SK-N-SH treated with all-trans-retinoic acid at 6 μM for 48 hours (cell line): ENCODE measurements around the gene RTCB.

Experiments
- ATAC-seq: fragments of 200-7000 bp; cut with Tn5 transposase; 3 replicates; pipeline ENCODE4 v1.9.1; 2020; ENCODE audit warnings: mild to moderate bottlenecking, moderate library complexity
- ARNTL ChIP-seq: fragments of 450-650 bp; formaldehyde crosslinking; IDR thresholded peaks from 2 replicates; pipeline ENCODE4 v1.5.0; 2020; ENCODE audit warnings: low read depth, mild to moderate bottlenecking, moderate library complexity, borderline replicate concordance
- BACH2 ChIP-seq: fragments of 250-450 bp; sonication (Bioruptor Pico); IDR thresholded peaks from 2 replicates; pipeline ENCODE4 v1.9.0; 2021; ENCODE audit warnings: mild to moderate bottlenecking, borderline replicate concordance
- CSDC2 ChIP-seq: fragments of 250-450 bp; sonication (Bioruptor Pico); IDR thresholded peaks from 2 replicates; pipeline ENCODE4 v1.5.0; 2020; ENCODE audit warnings: mild to moderate bottlenecking, moderate library complexity
- ESRRG ChIP-seq: fragments of 250-450 bp; sonication (Bioruptor Pico); IDR thresholded peaks from 2 replicates; pipeline ENCODE4 v1.6.1; 2021; ENCODE audit warnings: mild to moderate bottlenecking
- GLIS3 ChIP-seq: fragments of 250-450 bp; sonication (Bioruptor Pico); IDR thresholded peaks from 2 replicates; pipeline ENCODE4 v1.5.0; 2020; ENCODE audit warnings: mild to moderate bottlenecking, moderate library complexity
- ISL1 ChIP-seq: fragments of 250-450 bp; sonication (Bioruptor Pico); IDR thresholded peaks from 2 replicates; pipeline ENCODE4 v2.1.2; 2022; ENCODE audit warnings: mild to moderate bottlenecking, moderate library complexity
- OSR1 ChIP-seq: fragments of 250-450 bp; sonication (Bioruptor Pico); IDR thresholded peaks from 2 replicates; pipeline ENCODE4 v1.8.0; 2022; ENCODE audit warnings: moderate library complexity, mild to moderate bottlenecking, inconsistent platforms
- PATZ1 ChIP-seq: fragments of 250-450 bp; sonication (Bioruptor Pico); IDR thresholded peaks from 2 replicates; pipeline ENCODE4 v1.8.0; 2020; ENCODE audit warnings: mild to moderate bottlenecking, moderate library complexity, borderline replicate concordance
- PPARA ChIP-seq: fragments of 250-450 bp; sonication (Bioruptor Pico); IDR thresholded peaks from 2 replicates; pipeline ENCODE4 v1.5.0; 2020; ENCODE audit warnings: mild to moderate bottlenecking, borderline replicate concordance
- RARB ChIP-seq: fragments of 250-450 bp; sonication (Bioruptor Pico); IDR thresholded peaks from 2 replicates; pipeline ENCODE4 v1.8.0; 2021; ENCODE audit warnings: mild to moderate bottlenecking, moderate library complexity
- SNAI2 ChIP-seq: fragments of 250-450 bp; sonication (Bioruptor Pico); IDR thresholded peaks from 2 replicates; pipeline ENCODE4 v1.5.0; 2020; ENCODE audit warnings: mild to moderate bottlenecking, moderate library complexity
- TCF4 ChIP-seq: fragments of 250-450 bp; sonication (Bioruptor Pico); IDR thresholded peaks from 2 replicates; pipeline ENCODE4 v1.8.0; 2021; ENCODE audit warnings: mild to moderate bottlenecking, moderate library complexity, borderline replicate concordance
- TOX ChIP-seq: fragments of 250-450 bp; sonication (Bioruptor Pico); IDR thresholded peaks from 2 replicates; pipeline ENCODE4 v1.8.0; 2021; ENCODE audit warnings: mild to moderate bottlenecking, moderate library complexity, borderline replicate concordance
- ZC3H10 ChIP-seq: fragments of 250-450 bp; sonication (Bioruptor Pico); IDR thresholded peaks from 2 replicates; pipeline ENCODE4 v1.5.1; 2021; ENCODE audit warnings: mild to moderate bottlenecking, moderate library complexity
- ZNF565 ChIP-seq: fragments of 450-650 bp; formaldehyde crosslinking; conservative IDR thresholded peaks from 2 replicates; pipeline ENCODE4 v1.5.0; 2020; ENCODE audit warnings: low read depth, mild to moderate bottlenecking, moderate library complexity
- ZNF70 ChIP-seq: fragments of 450-650 bp; formaldehyde crosslinking; IDR thresholded peaks from 2 replicates; pipeline ENCODE4 v1.5.0; 2020; ENCODE audit warnings: mild to moderate bottlenecking, moderate library complexity
- ZNF8 ChIP-seq: fragments of 450-650 bp; formaldehyde crosslinking; IDR thresholded peaks from 2 replicates; pipeline ENCODE4 v1.5.0; 2020; ENCODE audit warnings: mild to moderate bottlenecking, moderate library complexity
- TF ChIP-seq, protein P1 (sequence below): fragments of 250-450 bp; sonication (Bioruptor Pico); IDR thresholded peaks from 2 replicates; pipeline ENCODE4 v1.5.0; 2020; ENCODE audit warnings: mild to moderate bottlenecking, moderate library complexity
- TF ChIP-seq, protein P2 (sequence below): fragments of 250-450 bp; sonication (Bioruptor Pico); IDR thresholded peaks from 2 replicates; pipeline ENCODE4 v1.5.1; 2021; ENCODE audit warnings: mild to moderate bottlenecking, moderate library complexity
- TF ChIP-seq, protein P3 (sequence below): fragments of 250-450 bp; sonication (Bioruptor Pico); IDR thresholded peaks from 2 replicates; pipeline ENCODE4 v1.5.1; 2020; ENCODE audit warnings: low read depth, mild to moderate bottlenecking, moderate library complexity
- TF ChIP-seq, protein P4 (sequence below): fragments of 250-450 bp; sonication (Bioruptor Pico); IDR thresholded peaks from 2 replicates; pipeline ENCODE4 v1.8.0; 2021; ENCODE audit warnings: low read depth, mild to moderate bottlenecking, moderate library complexity, borderline replicate concordance

The RTCB gene

DNA sequence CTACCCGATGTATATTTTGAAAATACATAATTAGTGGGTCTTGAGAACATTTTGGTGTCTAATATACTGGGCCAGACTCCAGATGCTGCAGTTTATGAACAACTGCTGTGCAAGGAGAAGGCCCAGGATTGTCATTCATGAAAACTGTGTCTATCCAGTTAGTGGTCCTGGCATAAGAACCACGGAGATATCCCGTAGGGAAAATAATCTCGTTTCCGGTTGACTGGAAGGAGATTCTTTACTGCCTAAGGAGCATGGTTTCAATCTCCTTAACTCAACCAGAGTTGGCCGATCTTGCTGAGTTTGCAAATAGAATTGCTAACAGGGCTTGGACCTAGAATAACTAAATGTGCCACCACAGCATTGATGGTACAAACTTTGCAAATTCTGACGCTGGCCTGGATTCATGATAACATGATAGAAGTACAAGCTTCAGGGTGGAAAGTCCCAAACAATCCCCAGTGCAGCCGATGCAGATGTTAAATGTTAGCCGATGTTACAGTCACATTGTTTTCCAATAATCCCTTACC is 4.6 kb upstream of the RTCB start:
- no peak for ATAC-seq
- TF ChIP-seq ISL1 (CRISPR knock-in tag) (no peak), PATZ1 (CRISPR knock-in tag) (no peak), ZNF70 (CRISPR knock-in tag) (no peak), ZNF565 (CRISPR knock-in tag) (no peak), CSDC2 (CRISPR knock-in tag) (no peak), ZC3H10 (CRISPR knock-in tag) (no peak), TOX (CRISPR knock-in tag) (no peak), PPARA (CRISPR knock-in tag) (no peak), BACH2 (CRISPR knock-in tag) (no peak), SNAI2 (CRISPR knock-in tag) (no peak)
- TF ChIP-seq, protein P1, sequence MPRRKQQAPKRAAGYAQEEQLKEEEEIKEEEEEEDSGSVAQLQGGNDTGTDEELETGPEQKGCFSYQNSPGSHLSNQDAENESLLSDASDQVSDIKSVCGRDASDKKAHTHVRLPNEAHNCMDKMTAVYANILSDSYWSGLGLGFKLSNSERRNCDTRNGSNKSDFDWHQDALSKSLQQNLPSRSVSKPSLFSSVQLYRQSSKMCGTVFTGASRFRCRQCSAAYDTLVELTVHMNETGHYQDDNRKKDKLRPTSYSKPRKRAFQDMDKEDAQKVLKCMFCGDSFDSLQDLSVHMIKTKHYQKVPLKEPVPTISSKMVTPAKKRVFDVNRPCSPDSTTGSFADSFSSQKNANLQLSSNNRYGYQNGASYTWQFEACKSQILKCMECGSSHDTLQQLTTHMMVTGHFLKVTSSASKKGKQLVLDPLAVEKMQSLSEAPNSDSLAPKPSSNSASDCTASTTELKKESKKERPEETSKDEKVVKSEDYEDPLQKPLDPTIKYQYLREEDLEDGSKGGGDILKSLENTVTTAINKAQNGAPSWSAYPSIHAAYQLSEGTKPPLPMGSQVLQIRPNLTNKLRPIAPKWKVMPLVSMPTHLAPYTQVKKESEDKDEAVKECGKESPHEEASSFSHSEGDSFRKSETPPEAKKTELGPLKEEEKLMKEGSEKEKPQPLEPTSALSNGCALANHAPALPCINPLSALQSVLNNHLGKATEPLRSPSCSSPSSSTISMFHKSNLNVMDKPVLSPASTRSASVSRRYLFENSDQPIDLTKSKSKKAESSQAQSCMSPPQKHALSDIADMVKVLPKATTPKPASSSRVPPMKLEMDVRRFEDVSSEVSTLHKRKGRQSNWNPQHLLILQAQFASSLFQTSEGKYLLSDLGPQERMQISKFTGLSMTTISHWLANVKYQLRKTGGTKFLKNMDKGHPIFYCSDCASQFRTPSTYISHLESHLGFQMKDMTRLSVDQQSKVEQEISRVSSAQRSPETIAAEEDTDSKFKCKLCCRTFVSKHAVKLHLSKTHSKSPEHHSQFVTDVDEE (CRISPR knock-in tag): no peak
- TF ChIP-seq, protein P2, sequence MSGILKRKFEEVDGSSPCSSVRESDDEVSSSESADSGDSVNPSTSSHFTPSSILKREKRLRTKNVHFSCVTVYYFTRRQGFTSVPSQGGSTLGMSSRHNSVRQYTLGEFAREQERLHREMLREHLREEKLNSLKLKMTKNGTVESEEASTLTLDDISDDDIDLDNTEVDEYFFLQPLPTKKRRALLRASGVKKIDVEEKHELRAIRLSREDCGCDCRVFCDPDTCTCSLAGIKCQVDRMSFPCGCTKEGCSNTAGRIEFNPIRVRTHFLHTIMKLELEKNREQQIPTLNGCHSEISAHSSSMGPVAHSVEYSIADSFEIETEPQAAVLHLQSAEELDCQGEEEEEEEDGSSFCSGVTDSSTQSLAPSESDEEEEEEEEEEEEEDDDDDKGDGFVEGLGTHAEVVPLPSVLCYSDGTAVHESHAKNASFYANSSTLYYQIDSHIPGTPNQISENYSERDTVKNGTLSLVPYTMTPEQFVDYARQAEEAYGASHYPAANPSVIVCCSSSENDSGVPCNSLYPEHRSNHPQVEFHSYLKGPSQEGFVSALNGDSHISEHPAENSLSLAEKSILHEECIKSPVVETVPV (CRISPR knock-in tag): no peak
- TF ChIP-seq, protein P3, sequence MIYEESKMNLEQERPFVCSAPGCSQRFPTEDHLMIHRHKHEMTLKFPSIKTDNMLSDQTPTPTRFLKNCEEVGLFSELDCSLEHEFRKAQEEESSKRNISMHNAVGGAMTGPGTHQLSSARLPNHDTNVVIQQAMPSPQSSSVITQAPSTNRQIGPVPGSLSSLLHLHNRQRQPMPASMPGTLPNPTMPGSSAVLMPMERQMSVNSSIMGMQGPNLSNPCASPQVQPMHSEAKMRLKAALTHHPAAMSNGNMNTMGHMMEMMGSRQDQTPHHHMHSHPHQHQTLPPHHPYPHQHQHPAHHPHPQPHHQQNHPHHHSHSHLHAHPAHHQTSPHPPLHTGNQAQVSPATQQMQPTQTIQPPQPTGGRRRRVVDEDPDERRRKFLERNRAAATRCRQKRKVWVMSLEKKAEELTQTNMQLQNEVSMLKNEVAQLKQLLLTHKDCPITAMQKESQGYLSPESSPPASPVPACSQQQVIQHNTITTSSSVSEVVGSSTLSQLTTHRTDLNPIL (CRISPR knock-in tag): no peak

DNA sequence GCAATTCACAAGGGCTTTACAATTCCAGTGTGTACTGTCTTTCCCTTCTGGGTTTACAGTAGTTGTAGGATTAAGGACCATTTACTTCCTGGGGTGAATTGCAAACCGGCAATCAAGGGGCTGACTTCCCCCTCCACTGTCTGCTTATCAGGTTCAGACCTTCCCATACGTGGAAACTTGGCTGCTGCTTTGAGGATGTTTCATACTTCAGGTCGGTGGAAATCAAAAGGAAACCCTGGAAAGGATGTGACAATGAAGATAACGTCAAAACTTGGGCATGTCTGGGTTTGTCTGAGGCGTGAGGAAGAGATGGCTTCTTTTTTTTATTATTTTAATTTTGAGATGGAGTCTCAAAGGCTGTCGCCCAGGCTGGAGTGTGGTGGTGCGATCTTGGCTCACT is 2.1 kb upstream of the RTCB start:
- ATAC-seq: no peak
- TF ChIP-seq, protein P4, sequence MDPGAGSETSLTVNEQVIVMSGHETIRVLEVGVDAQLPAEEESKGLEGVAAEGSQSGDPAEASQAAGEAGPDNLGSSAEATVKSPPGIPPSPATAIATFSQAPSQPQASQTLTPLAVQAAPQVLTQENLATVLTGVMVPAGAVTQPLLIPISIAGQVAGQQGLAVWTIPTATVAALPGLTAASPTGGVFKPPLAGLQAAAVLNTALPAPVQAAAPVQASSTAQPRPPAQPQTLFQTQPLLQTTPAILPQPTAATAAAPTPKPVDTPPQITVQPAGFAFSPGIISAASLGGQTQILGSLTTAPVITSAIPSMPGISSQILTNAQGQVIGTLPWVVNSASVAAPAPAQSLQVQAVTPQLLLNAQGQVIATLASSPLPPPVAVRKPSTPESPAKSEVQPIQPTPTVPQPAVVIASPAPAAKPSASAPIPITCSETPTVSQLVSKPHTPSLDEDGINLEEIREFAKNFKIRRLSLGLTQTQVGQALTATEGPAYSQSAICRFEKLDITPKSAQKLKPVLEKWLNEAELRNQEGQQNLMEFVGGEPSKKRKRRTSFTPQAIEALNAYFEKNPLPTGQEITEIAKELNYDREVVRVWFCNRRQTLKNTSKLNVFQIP: no peak
- TF ChIP-seq ESRRG (CRISPR knock-in tag) (no peak), TCF4 (no peak), BACH2 (CRISPR knock-in tag) (no peak), TOX (CRISPR knock-in tag) (no peak), OSR1 (CRISPR knock-in tag) (no peak)
- TF ChIP-seq, all 23 proteins: peak for 0

DNA sequence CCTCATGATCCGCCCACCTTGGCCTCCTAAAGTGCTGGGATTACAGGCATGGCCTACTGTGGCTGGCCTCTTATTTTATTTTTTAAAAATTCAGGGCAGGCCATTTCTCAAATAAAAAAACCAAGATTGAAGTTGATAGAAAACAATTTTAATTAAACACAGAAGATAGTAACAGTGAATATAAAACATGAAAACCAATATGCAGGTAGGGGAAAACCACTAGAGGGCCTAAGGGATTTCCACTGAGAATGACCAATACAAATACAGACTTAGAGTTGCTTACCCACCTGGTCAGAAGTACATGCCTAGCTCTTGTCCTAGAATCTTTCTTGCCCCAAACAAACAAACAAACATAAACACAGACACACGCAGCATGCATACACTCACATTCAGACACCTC is 1.7 kb upstream of the RTCB start:
- TF ChIP-seq ZNF8: no peak
- TF ChIP-seq PPARA (CRISPR knock-in tag): no peak
- no peak for TF ChIP-seq TCF4
- TF ChIP-seq ZC3H10 (CRISPR knock-in tag): no peak
- no peak for TF ChIP-seq ISL1 (CRISPR knock-in tag)
- no peak for TF ChIP-seq TOX (CRISPR knock-in tag)
- TF ChIP-seq ESRRG (CRISPR knock-in tag): no peak
- no peak for TF ChIP-seq GLIS3 (CRISPR knock-in tag)
- TF ChIP-seq BACH2 (CRISPR knock-in tag): no peak
- TF ChIP-seq, all 23 proteins: peak for 0
- ATAC-seq: peak; percentile 58

DNA sequence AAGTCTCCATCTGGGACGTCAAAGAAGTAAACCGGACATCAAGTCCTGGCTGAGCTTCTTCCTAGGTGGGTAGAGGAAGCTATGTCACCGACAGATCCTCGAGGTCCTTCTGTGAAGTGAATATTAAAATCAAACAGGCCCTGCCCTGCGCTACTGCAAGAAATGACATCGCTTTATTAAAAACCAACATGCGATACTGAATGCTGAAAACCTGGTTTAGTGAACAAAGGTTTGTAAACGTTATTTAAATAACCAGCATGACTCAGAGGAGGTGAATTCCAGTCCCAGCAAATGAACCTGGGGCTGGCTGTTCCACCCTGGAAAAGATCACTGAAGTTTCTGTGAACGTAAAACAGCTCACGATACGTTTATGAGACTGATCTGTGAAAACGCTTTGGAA is 645 bp downstream of the RTCB start:
- peak; percentile 47 for ATAC-seq
- TF ChIP-seq BACH2 (CRISPR knock-in tag): no peak
- no peak for TF ChIP-seq RARB (CRISPR knock-in tag)
- no peak for TF ChIP-seq ZNF8
- TF ChIP-seq ISL1 (CRISPR knock-in tag): no peak
- no peak for TF ChIP-seq TOX (CRISPR knock-in tag)
- TF ChIP-seq ZNF565 (CRISPR knock-in tag): no peak
- TF ChIP-seq, protein P4: no peak
- TF ChIP-seq OSR1 (CRISPR knock-in tag): no peak
- TF ChIP-seq, protein P2 (CRISPR knock-in tag): no peak
- TF ChIP-seq ARNTL (CRISPR knock-in tag): no peak
